GM12892 (cell line): ENCODE results near the gene USP5.

Source experiments
- POLR2A ChIP-seq: IDR thresholded peaks from 2 replicates; pipeline ENCODE4 v1.6.1; 2011; ENCODE audit warnings: low read depth, low read length, control low read depth
- POLR2AphosphoS5 ChIP-seq: IDR thresholded peaks from 2 replicates; pipeline ENCODE4 v1.6.1; 2011; ENCODE audit warnings: low read depth, low read length, control low read depth
- TAF1 ChIP-seq: IDR thresholded peaks from 2 replicates; pipeline ENCODE4 v1.6.1; 2011; ENCODE audit warnings: low read depth, mild to moderate bottlenecking, control low read depth, low read length, borderline replicate concordance

GRCh38 chr12:6866163-6866919 lies 14.4 kb downstream of the USP5 start:
- TF ChIP-seq POLR2A (no peak), POLR2AphosphoS5 (no peak), TAF1 (no peak)
